ENCODE data around the gene C11orf68. TPM values are rescaled to one million over a fixed set of nuclear protein-coding genes. Genes with fewer than 3 reads are reported as not detected.

The C11orf68 gene
- total RNA-seq, 1 experiment from 2014 or later: 20.1 TPM

DNA sequence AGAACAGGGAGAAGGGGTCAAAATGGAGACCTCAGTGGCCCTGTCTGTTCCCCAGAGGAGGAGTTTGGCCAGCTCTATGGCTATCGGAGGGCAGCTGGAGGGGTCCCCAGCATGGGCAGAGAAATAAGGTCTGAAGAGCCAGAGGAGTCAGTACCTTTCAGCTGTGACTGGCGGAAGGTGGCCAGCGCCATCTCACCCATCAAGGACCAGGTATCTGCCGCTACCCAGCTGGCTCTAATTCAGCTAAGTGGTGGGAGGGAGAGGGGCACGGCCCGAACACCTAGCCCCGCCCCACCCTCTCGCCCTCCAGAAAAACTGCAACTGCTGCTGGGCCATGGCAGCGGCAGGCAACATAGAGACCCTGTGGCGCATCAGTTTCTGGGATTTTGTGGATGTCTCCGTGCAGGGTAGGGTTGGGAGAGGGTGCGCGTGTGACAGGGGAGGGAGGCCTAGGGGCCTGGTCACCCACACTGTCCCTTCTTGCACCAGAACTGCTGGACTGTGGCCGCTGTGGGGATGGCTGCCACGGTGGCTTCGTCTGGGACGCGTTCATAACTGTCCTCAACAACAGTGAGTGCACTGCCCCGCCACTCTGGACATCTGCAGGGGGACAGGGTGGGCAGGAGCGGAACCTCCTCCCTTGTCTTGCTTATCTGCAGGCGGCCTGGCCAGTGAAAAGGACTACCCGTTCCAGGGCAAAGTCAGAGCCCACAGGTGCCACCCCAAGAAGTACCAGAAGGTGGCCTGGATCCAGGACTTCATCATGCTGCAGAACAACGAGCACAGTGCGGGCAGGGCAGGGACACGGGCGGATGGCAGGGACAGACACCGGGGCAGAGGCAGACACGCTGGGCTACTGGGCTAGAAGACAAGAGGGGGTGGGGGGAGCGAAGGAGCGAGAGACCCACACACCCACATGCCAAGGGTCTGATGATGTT lies 36.5 kb downstream of the C11orf68 start:
- no TSS peak for BruUV-seq (replicated peaks)
- ChIA-PET POLR2A (no interaction called here), CTCF (no interaction called here)
- no peak for TF ChIP-seq CTCF (IDR thresholded peaks at IDR 0.05; ENCODE audit: insufficient read depth in 1 of 2, low read depth in 1 of 2, low read length in 1 of 2, severe bottlenecking in 1 of 2, unreplicated experiment in 1 of 2)
- H3K4me1 Mint-ChIP-seq (ENCODE audit: low read depth, unreplicated experiment): peaks cover 12% of the 10 kb centered on the region
- no peaks in the 10 kb centered on the region for H3K9me3 ChIP-seq
- no peaks in the 10 kb centered on the region for H3K27me3 Mint-ChIP-seq (ENCODE audit: insufficient read depth, unreplicated experiment)
- no peaks in the 10 kb centered on the region for H3K9me3 Mint-ChIP-seq (ENCODE audit: unreplicated experiment)
- H3K27ac Mint-ChIP-seq (ENCODE audit: unreplicated experiment): no peak overlapping the region
- peaks cover 11% of the 10 kb centered on the region for H3K4me1 ChIP-seq
- intact Hi-C loops (cut with micrococcal nuclease; ENCODE audit: unreplicated experiment): no loop called here
- H3K4me3 ChIP-seq (ENCODE audit: low read depth, low read length): no peak overlapping the region
- peaks cover 4% of the 10 kb centered on the region for H3K36me3 ChIP-seq (ENCODE audit: control insufficient read depth, insufficient read depth, low read length)
- peaks cover 47% of the 10 kb centered on the region for H3K36me3 Mint-ChIP-seq (ENCODE audit: insufficient read depth, unreplicated experiment)
- no peak overlapping the region for H3K4me3 Mint-ChIP-seq (ENCODE audit: unreplicated experiment)
- no peaks in the 10 kb centered on the region for H3K27me3 ChIP-seq (replicated peaks; ENCODE audit: control insufficient read depth, insufficient read depth, low read length)
- DNase-seq: no peak

DNA sequence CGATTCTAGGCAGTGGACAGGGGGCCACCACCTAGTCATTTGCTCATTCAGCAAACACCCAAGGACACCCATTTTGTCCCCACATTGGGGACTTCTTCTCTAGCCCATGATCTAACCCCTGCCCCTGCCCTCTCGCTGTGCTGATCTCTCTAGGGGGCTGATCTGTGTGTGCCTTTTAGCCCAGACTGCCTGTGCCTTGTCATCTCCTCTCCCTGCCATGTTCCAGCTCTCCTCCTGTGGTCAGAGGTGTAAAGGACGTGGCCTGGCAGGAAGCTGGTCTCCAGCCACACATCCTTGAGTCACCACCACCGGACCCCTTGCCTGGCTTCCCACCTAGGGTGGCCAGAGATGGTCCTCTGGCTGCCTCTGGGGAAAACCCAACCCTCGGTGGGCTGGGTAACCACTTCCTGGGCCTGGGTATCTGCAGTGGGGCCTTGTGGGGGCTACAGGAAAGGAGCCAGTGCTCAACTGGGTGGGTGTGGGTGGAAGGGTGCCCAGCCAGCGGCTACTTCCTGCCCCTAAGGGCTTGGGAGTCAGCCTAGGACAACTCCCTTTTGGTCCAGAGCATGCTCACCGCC lies 37.9 kb downstream of the C11orf68 start:
- ChIA-PET CTCF (interaction anchor here (1.3 kb wide), 1 partner anchor 21 kb away, joined by 5 read pairs; the partner anchor contains the start of gene MUS81), POLR2A (no interaction called here)
- no peaks in the 10 kb centered on the region for H3K27me3 Mint-ChIP-seq (ENCODE audit: insufficient read depth, unreplicated experiment)
- intact Hi-C loops (cut with micrococcal nuclease; ENCODE audit: unreplicated experiment): no loop called here
- H3K36me3 Mint-ChIP-seq (ENCODE audit: insufficient read depth, unreplicated experiment): peaks cover 44% of the 10 kb centered on the region
- no peak overlapping the region for H3K4me3 ChIP-seq (ENCODE audit: low read depth, low read length)
- H3K4me3 Mint-ChIP-seq (ENCODE audit: unreplicated experiment): no peak overlapping the region
- peaks cover 4% of the 10 kb centered on the region; the same call in 1 of the 2 replicates for H3K4me1 ChIP-seq
- BruUV-seq (replicated peaks): no TSS peak
- H3K36me3 ChIP-seq (ENCODE audit: control insufficient read depth, insufficient read depth, low read length): peaks cover 2% of the 10 kb centered on the region
- H3K4me1 Mint-ChIP-seq (ENCODE audit: low read depth, unreplicated experiment): peaks cover 6% of the 10 kb centered on the region
- H3K9me3 Mint-ChIP-seq (ENCODE audit: unreplicated experiment): no peaks in the 10 kb centered on the region
- no peak overlapping the region for H3K27ac Mint-ChIP-seq (ENCODE audit: unreplicated experiment)
- no peak for DNase-seq
- no peaks in the 10 kb centered on the region for H3K27me3 ChIP-seq (replicated peaks; ENCODE audit: control insufficient read depth, insufficient read depth, low read length)
- H3K9me3 ChIP-seq: no peaks in the 10 kb centered on the region
- no peak for TF ChIP-seq CTCF (IDR thresholded peaks at IDR 0.05; ENCODE audit: insufficient read depth in 1 of 2, low read depth in 1 of 2, low read length in 1 of 2, severe bottlenecking in 1 of 2, unreplicated experiment in 1 of 2)

DNA sequence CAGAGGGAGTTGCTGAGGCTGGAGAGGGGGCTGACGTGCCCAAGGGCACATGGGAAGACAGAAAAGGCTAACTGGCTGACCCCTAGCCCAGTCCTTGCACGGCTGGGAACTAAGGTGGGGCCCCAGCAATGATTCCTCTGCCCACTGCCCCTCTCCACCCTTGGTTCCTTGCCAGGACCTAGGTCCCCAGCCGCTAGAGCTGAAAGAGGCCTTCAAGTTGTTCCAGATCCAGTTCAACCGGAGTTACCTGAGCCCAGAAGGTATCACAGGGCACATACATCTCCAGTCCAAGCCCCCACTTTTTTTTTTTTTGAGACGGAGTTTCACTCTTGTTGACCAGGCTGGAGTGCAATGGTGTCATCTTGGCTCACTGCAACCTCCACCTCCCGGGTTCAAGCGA lies 38.8 kb downstream of the C11orf68 start:
- Histone ChIP-seq H3K9me3 (no peaks in the 10 kb centered on the region), H3K36me3 (ENCODE audit: control insufficient read depth, insufficient read depth, low read length) (peaks cover 2% of the 10 kb centered on the region), H3K27me3 (replicated peaks; ENCODE audit: control insufficient read depth, insufficient read depth, low read length) (no peaks in the 10 kb centered on the region), H3K4me1 (peaks cover 3% of the 10 kb centered on the region; the same call in 1 of the 2 replicates), H3K4me3 (ENCODE audit: low read depth, low read length) (no peak overlapping the region)
- H3K9me3 Mint-ChIP-seq (ENCODE audit: unreplicated experiment): no peaks in the 10 kb centered on the region
- intact Hi-C loops (cut with micrococcal nuclease; ENCODE audit: unreplicated experiment): no loop called here
- H3K27me3 Mint-ChIP-seq (ENCODE audit: insufficient read depth, unreplicated experiment): no peaks in the 10 kb centered on the region
- H3K27ac Mint-ChIP-seq (ENCODE audit: unreplicated experiment): no peak overlapping the region
- no peak overlapping the region for H3K4me3 Mint-ChIP-seq (ENCODE audit: unreplicated experiment)
- no peak for DNase-seq
- H3K4me1 Mint-ChIP-seq (ENCODE audit: low read depth, unreplicated experiment): peaks cover 6% of the 10 kb centered on the region
- no peak for TF ChIP-seq CTCF (IDR thresholded peaks at IDR 0.05; ENCODE audit: insufficient read depth in 1 of 2, low read depth in 1 of 2, low read length in 1 of 2, severe bottlenecking in 1 of 2, unreplicated experiment in 1 of 2)
- POLR2A ChIA-PET: interaction anchor here (0.6 kb wide), 1 partner anchor 21 kb away, joined by 3 read pairs; no protein-coding TSS in a partner anchor
- BruUV-seq (replicated peaks): no TSS peak
- CTCF ChIA-PET: interaction anchor here (1.3 to 1.9 kb wide), 2 partner anchors 8 to 20 kb away, joined by 5 to 7 read pairs; partner anchors contain the start of genes FIBP and MUS81
- peaks cover 35% of the 10 kb centered on the region for H3K36me3 Mint-ChIP-seq (ENCODE audit: insufficient read depth, unreplicated experiment)
